Ecto neural progenitor cell (in vitro differentiated cells): ENCODE results near the gene GABBR2.

ENCODE experiments used
- DNase-seq: peaks from one replicate; pipeline ENCODE4 v3.0.0-alpha.2; 2018; ENCODE audit warnings: low spot score

The GABBR2 gene

GRCh38 chr9:98541684-98542230 is 167.0 kb downstream of the GABBR2 start:
- no peak for DNase-seq

- no peak for DNase-seq
These were observed 168.3 kb downstream of the GABBR2 start for GRCh38 chr9:98540476-98540875.

GRCh38 chr9:98539954-98540353 is 168.8 kb downstream of the GABBR2 start:
- DNase-seq, result no peak

GRCh38 chr9:98538626-98539031 is 170.1 kb downstream of the GABBR2 start:
- DNase-seq, result no peak

- DNase-seq, result no peak
These were observed 170.5 kb downstream of the GABBR2 start for GRCh38 chr9:98538203-98538602.

GRCh38 chr9:98536542-98537173 is 172.1 kb downstream of the GABBR2 start:
- DNase-seq, result no peak

GRCh38 chr9:98533866-98534265 is 174.9 kb downstream of the GABBR2 start:
- no peak for DNase-seq

GRCh38 chr9:98533132-98533531 is 175.6 kb downstream of the GABBR2 start:
- DNase-seq, result no peak

- no peak for DNase-seq
These were observed 176.2 kb downstream of the GABBR2 start for GRCh38 chr9:98532574-98532973.

GRCh38 chr9:98532147-98532546 is 176.6 kb downstream of the GABBR2 start:
- DNase-seq, result no peak

GRCh38 chr9:98530806-98531386 is 177.8 kb downstream of the GABBR2 start:
- DNase-seq, result no peak

- no peak for DNase-seq
These were observed 178.5 kb downstream of the GABBR2 start for GRCh38 chr9:98530275-98530674.

- no peak for DNase-seq
These were observed 178.9 kb downstream of the GABBR2 start for GRCh38 chr9:98529841-98530240.

GRCh38 chr9:98523231-98523901 is 185.4 kb downstream of the GABBR2 start:
- DNase-seq, result no peak

GRCh38 chr9:98522487-98522886 is 186.2 kb downstream of the GABBR2 start:
- DNase-seq, result no peak

- DNase-seq, result no peak
These were observed 187.6 kb downstream of the GABBR2 start for GRCh38 chr9:98521141-98521540.

- no peak for DNase-seq
These were observed 188.3 kb downstream of the GABBR2 start for GRCh38 chr9:98520221-98520960.

GRCh38 chr9:98519641-98520040 is 189.1 kb downstream of the GABBR2 start:
- no peak for DNase-seq

- no peak for DNase-seq
These were observed 190.2 kb downstream of the GABBR2 start for GRCh38 chr9:98518556-98518955.

- DNase-seq, result no peak
These were observed 191.0 kb downstream of the GABBR2 start for GRCh38 chr9:98517761-98518160.

- no peak for DNase-seq
These were observed 191.7 kb downstream of the GABBR2 start for GRCh38 chr9:98516897-98517503.
